Measurements from ENCODE around the gene CADM2.

The CADM2 gene

GRCh38 chr3:85667744-85668143, 709.0 kb downstream of the CADM2 start:
- TF ChIP-seq CTCF (IDR thresholded peaks at IDR 0.05; ENCODE audit: control insufficient read depth, insufficient read depth, low read depth, low read length, missing control alignments): no peak

GRCh38 chr3:85670634-85671205, 711.9 kb downstream of the CADM2 start:
- no peak for DNase-seq (ENCODE audit: low read depth)
- no peak for TF ChIP-seq CTCF (IDR thresholded peaks at IDR 0.05; ENCODE audit: control insufficient read depth, insufficient read depth, low read depth, low read length, missing control alignments)

More at GRCh38 chr3:85667744-85668143, 709.0 kb downstream of the CADM2 start:
- DNase-seq (ENCODE audit: low read depth): no peak
- no peak overlapping the region for H3K4me3 ChIP-seq (ENCODE audit: control insufficient read depth, low read depth, low read length)

DNA sequence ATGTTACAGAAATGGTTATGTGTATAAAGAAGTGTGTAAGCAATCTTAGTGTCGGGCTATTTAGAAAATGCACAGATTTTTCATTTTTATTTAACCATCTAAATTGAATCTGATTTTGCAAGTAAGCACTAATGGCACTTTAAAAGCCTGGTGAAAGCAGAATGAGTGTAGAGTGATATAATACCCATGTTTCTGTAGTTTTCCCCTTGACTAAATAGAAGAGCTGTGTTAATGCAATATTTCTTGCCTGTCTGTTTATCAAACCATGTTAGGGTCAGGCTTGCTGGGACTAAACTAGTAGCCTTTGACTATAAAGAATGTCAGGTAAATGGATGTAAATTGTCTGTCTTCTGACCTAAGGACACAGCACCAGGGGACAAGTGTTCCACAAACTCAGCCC, 714.0 kb downstream of the CADM2 start:
- no peak for TF ChIP-seq CTCF (IDR thresholded peaks at IDR 0.05; ENCODE audit: control insufficient read depth, insufficient read depth, low read depth, low read length, missing control alignments)
- H3K4me3 ChIP-seq (ENCODE audit: control insufficient read depth, low read depth, low read length): no peak overlapping the region
- DNase-seq (ENCODE audit: low read depth): no peak

More at GRCh38 chr3:85670634-85671205, 711.9 kb downstream of the CADM2 start:
- H3K4me3 ChIP-seq (ENCODE audit: control insufficient read depth, low read depth, low read length): no peak overlapping the region

DNA sequence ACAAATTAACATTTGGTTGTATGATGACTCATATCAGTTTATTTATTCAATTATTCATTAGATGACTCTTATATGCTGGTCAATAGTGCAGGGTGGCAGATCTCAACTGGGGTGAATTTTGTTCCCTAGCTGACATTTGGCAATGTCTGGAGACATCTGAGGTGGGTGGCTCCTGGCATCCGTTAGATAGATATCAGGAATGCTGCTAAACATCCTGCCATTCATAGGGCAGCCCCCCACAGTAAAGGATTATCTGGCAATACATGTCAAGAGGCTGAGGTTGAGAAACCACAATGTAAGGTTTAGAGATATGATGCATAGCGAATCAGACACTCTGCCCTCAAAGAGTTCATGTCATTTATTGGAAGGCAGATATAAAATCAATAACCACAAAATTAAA, 719.9 kb downstream of the CADM2 start:
- DNase-seq (ENCODE audit: low read depth): no peak
- no peak overlapping the region for H3K4me3 ChIP-seq (ENCODE audit: control insufficient read depth, low read depth, low read length)
- TF ChIP-seq CTCF (IDR thresholded peaks at IDR 0.05; ENCODE audit: control insufficient read depth, insufficient read depth, low read depth, low read length, missing control alignments): no peak

- no peak overlapping the region for H3K4me3 ChIP-seq (ENCODE audit: control insufficient read depth, low read depth, low read length)
- TF ChIP-seq CTCF (IDR thresholded peaks at IDR 0.05; ENCODE audit: control insufficient read depth, insufficient read depth, low read depth, low read length, missing control alignments): no peak
- no peak for DNase-seq (ENCODE audit: low read depth)
These were observed 723.1 kb downstream of the CADM2 start for GRCh38 chr3:85681906-85682305.

- no peak for TF ChIP-seq CTCF (IDR thresholded peaks at IDR 0.05; ENCODE audit: control insufficient read depth, insufficient read depth, low read depth, low read length, missing control alignments)
- H3K4me3 ChIP-seq (ENCODE audit: control insufficient read depth, low read depth, low read length): no peak overlapping the region
- DNase-seq (ENCODE audit: low read depth): no peak
These were observed 732.4 kb downstream of the CADM2 start for GRCh38 chr3:85691196-85691595.

GRCh38 chr3:85697156-85697555, 738.4 kb downstream of the CADM2 start:
- no peak for DNase-seq (ENCODE audit: low read depth)
- no peak overlapping the region for H3K4me3 ChIP-seq (ENCODE audit: control insufficient read depth, low read depth, low read length)
- no peak for TF ChIP-seq CTCF (IDR thresholded peaks at IDR 0.05; ENCODE audit: control insufficient read depth, insufficient read depth, low read depth, low read length, missing control alignments)
